Endothelial cell of umbilical vein (primary cell): ENCODE results near the gene FAM53A. TPM values are rescaled to one million over a fixed set of nuclear protein-coding genes. Genes with fewer than 3 reads are reported as not detected.

Experiments used
- BruUV-seq: library from RNA; stranded (reverse); fragments of 400-500 nt; replicated peaks from 2 replicates; lab custom pipeline; 2021; lab: Mats Ljungman, UMichigan
- CTCF ChIA-PET: fragments of 300-600, 350-600 bp; sonication (Branson Sonifier 250); formaldehyde crosslinking; loops from one replicate; lab custom pipeline; 2021; ENCODE audit warnings: antibody characterized with exemption, inconsistent platforms; lab: Charles Lee
- POLR2A ChIA-PET: fragments of 300-600, 350-600 bp; sonication (Branson Sonifier 250); formaldehyde crosslinking; loops from one replicate; lab custom pipeline; 2021; ENCODE audit warnings: antibody characterized with exemption, inconsistent platforms; lab: Charles Lee
- DNase-seq: peaks from one replicate; pipeline ENCODE4 v3.0.0-alpha.2; 2011; ENCODE audit warnings: low read depth, low spot score
- FAIRE-seq: peaks from 2 replicates; lab custom pipeline; 2011; peaks lifted over from hg19 to GRCh38; lab: Jason Lieb, UNC
- H2AFZ ChIP-seq: 2 replicates; pipeline ENCODE4 v1.6.0; 2012; ENCODE audit warnings: low read depth, low read length, control low read depth, inconsistent platforms
- H3K27ac ChIP-seq: 2 replicates; pipeline ENCODE4 v1.5.1; 2011; ENCODE audit warnings: low read depth, mild to moderate bottlenecking, control low read depth, low read length, moderate library complexity; ENCODE audit not compliant: insufficient read depth
- H3K27me3 ChIP-seq, 2 experiments: 2 replicates each; pipeline versions ENCODE4 v1.6.0 to v1.6.1; 2011; ENCODE audit warnings: low read length in 2 of 2, mixed read lengths in 1 of 2; ENCODE audit not compliant: control insufficient read depth in 2 of 2, insufficient read depth in 2 of 2
- H3K36me3 ChIP-seq, 2 experiments: 2 replicates in 1 of 2; 3 replicates in 1 of 2; pipeline ENCODE4 v1.5.1; 2011; ENCODE audit warnings: low read length in 2 of 2, mild to moderate bottlenecking in 1 of 2, moderate library complexity in 1 of 2; ENCODE audit not compliant: control insufficient read depth in 2 of 2, insufficient read depth in 2 of 2; ENCODE audit errors: extremely low read depth in 1 of 2
- H3K4me1 ChIP-seq: 3 replicates; pipeline ENCODE4 v1.5.1; 2011; ENCODE audit warnings: mild to moderate bottlenecking, low read length; ENCODE audit not compliant: control insufficient read depth, insufficient read depth; ENCODE audit errors: extremely low read depth
- H3K4me2 ChIP-seq: 2 replicates; pipeline ENCODE4 v1.6.1; 2011; ENCODE audit warnings: low read length, control low read depth, mixed read lengths; ENCODE audit not compliant: insufficient read depth
- H3K4me3 ChIP-seq, 3 experiments: fragments of 200-600 bp in 1 of 3; sonication (generic), shearing (Covaris generic) in 1 of 3; replicated peaks in 1 of 3; 2 replicates each; pipeline ENCODE4 v1.5.1; 2011 to 2016; ENCODE audit warnings: control low read depth in 3 of 3, low read length in 3 of 3, mild to moderate bottlenecking in 2 of 3, inconsistent platforms in 1 of 3, low read depth in 1 of 3, moderate library complexity in 1 of 3; ENCODE audit not compliant: insufficient read depth in 1 of 3
- H3K79me2 ChIP-seq: 2 replicates; pipeline ENCODE4 v1.6.0; 2012; ENCODE audit warnings: low read length, inconsistent platforms; ENCODE audit not compliant: control insufficient read depth, insufficient read depth
- H3K9ac ChIP-seq: replicated peaks from 2 replicates; pipeline ENCODE3; 2011; ENCODE audit warnings: low read length, control low read depth; ENCODE audit not compliant: insufficient read depth; ENCODE audit errors: extremely low read depth
- H3K9me1 ChIP-seq: replicated peaks from 3 replicates; pipeline ENCODE4 v1.6.0; 2011; ENCODE audit warnings: mild to moderate bottlenecking, low read length; ENCODE audit not compliant: control insufficient read depth, insufficient read depth; ENCODE audit errors: extremely low read depth
- H3K9me3 ChIP-seq: replicated peaks from 2 replicates; pipeline ENCODE4 v1.5.1; 2012; ENCODE audit warnings: low read length, inconsistent platforms; ENCODE audit not compliant: control insufficient read depth, insufficient read depth
- H4K20me1 ChIP-seq: replicated peaks from 2 replicates; pipeline ENCODE3; 2011; ENCODE audit warnings: mild to moderate bottlenecking, low read length; ENCODE audit not compliant: control insufficient read depth, insufficient read depth; ENCODE audit errors: extremely low read depth
- CTCF ChIP-seq, 2 donors: IDR thresholded peaks; 1 replicate in 1 of 2; 2 replicates in 1 of 2; pipeline ENCODE4 v1.5.1; 2011; ENCODE audit warnings: low read length in 2 of 2, mild to moderate bottlenecking in 2 of 2, moderate library complexity in 2 of 2, control low read depth in 1 of 2, inconsistent platforms in 1 of 2, low read depth in 1 of 2; ENCODE audit not compliant: insufficient read depth in 1 of 2; ENCODE audit errors: extremely low read depth in 1 of 2
- EZH2 ChIP-seq: IDR thresholded peaks from 2 replicates; pipeline ENCODE4 v1.6.1; 2012; ENCODE audit warnings: borderline replicate concordance, low read depth, mild to moderate bottlenecking, moderate library complexity, low read length, inconsistent platforms; ENCODE audit not compliant: severe bottlenecking
- FOS ChIP-seq: IDR thresholded peaks from 2 replicates; pipeline ENCODE4 v1.6.1; 2011; ENCODE audit warnings: mild to moderate bottlenecking, low read length, moderate library complexity, borderline replicate concordance; ENCODE audit not compliant: insufficient read depth
- GATA2 ChIP-seq: IDR thresholded peaks from 2 replicates; pipeline ENCODE4 v1.7.0; 2011; ENCODE audit warnings: low read depth, mild to moderate bottlenecking, moderate library complexity, mixed read lengths, low read length; ENCODE audit not compliant: insufficient read length, insufficient read depth
- JUN ChIP-seq: IDR thresholded peaks from 2 replicates; pipeline ENCODE4 v1.6.1; 2011; ENCODE audit warnings: borderline replicate concordance, low read depth; ENCODE audit not compliant: insufficient read length, insufficient read depth
- MAX ChIP-seq: IDR thresholded peaks from 2 replicates; pipeline ENCODE4 v1.6.1; 2011; ENCODE audit not compliant: insufficient read depth, insufficient read length
- MYC ChIP-seq: IDR thresholded peaks from one replicate; pipeline ENCODE4 v1.6.1; 2011; ENCODE audit warnings: mild to moderate bottlenecking, low read depth, low read length
- POLR2A ChIP-seq: IDR thresholded peaks from 2 replicates; pipeline ENCODE4 v1.6.1; 2012; ENCODE audit warnings: low read depth, mild to moderate bottlenecking, control low read depth, low read length
- POLR2AphosphoS5 ChIP-seq: IDR thresholded peaks from 2 replicates; pipeline ENCODE4 v1.6.1; 2012; ENCODE audit warnings: low read depth, mild to moderate bottlenecking, control low read depth, low read length, moderate library complexity; ENCODE audit not compliant: insufficient read depth
- dilution Hi-C: fragments of 300-500 bp; cut with MboI; formaldehyde crosslinking; loops from one replicate; pipeline ENCODE4 v1.15.0; 2019; ENCODE audit warnings: low sequenced_read_pairs; ENCODE audit not compliant: extremely low pct_ligation_motif_present
- intact Hi-C: fragments of 100-400 bp; cut with micrococcal nuclease; formaldehyde crosslinking; loops from one replicate; pipeline ENCODE4 v1.10.0; 2022
- polyA plus RNA-seq, 4 experiments: library from polyadenylated mRNA; depleted of rRNA in 3 of 4; stranded (reverse) in 3 of 4; unstranded in 1 of 4; fragments of >200 nt; gene quantifications; 2 replicates each; pipeline versions ENCODE4 v1.2.1 to v1.2.3, GENCODE V29; 2011 to 2012; ENCODE audit warnings: missing spikeins in 1 of 4
- total RNA-seq: library from RNA; stranded (reverse); gene quantifications from 2 replicates; pipeline ENCODE4 v1.2.3, GENCODE V29; 2021

FAM53A gene
- total and polyA plus RNA-seq, 2 donors (not counting 3 experiments of a cell fraction or from before 2014, with no cell fraction given), result 1.3 to 1.7 TPM

- Histone ChIP-seq H3K4me2 (no peak overlapping the region), H3K79me2 (peaks cover 56% of the 10 kb centered on the region), H3K9me3 (no peaks in the 10 kb centered on the region), H3K9me1 (no peaks in the 10 kb centered on the region), H2AFZ (no peak overlapping the region), H3K4me1 (peaks cover 18% of the 10 kb centered on the region), H3K9ac (no peak overlapping the region), H3K27me3 (no peaks in the 10 kb centered on the region), H4K20me1 (no peaks in the 10 kb centered on the region), H3K36me3 (peaks cover 16 to 30% of the 10 kb centered on the region in 2 experiments), H3K4me3 (no peak overlapping the region), H3K27ac (no peak overlapping the region)
- TF ChIP-seq MYC (no peak), GATA2 (no peak), MAX (no peak), POLR2A (no peak), JUN (no peak), POLR2AphosphoS5 (no peak), FOS (no peak)
- no TSS peak for BruUV-seq
- no peak for DNase-seq
- dilution Hi-C loops (no loop called here), intact Hi-C loops (no loop called here)
- ChIA-PET POLR2A (no interaction called here), CTCF (interaction anchor here (0.5 to 2.4 kb wide), 3 partner anchors 15 to 160 kb away, joined by 3 to 8 read pairs (median 3); no protein-coding TSS in a partner anchor)
- no peak for FAIRE-seq
Measured at GRCh38 chr4:1732911-1733310, 48.8 kb upstream of the FAM53A start.

GRCh38 chr4:1731180-1731579 is 47.1 kb upstream of the FAM53A start:
- dilution Hi-C loops, result no loop called here
- no peaks in the 10 kb centered on the region for H3K9me1 ChIP-seq
- peaks cover 35% of the 10 kb centered on the region for H3K4me1 ChIP-seq
- H3K36me3 ChIP-seq, result peaks cover 10 to 18% of the 10 kb centered on the region in 2 experiments
- no peak overlapping the region for H3K4me3 ChIP-seq
- H4K20me1 ChIP-seq, result no peaks in the 10 kb centered on the region
- TF ChIP-seq FOS (no peak), CTCF (IDR thresholded peaks at IDR 0.05; ENCODE audit: extremely low read depth in 1 of 2, insufficient read depth in 1 of 2, low read depth in 1 of 2, low read length in 2 of 2) (no peak), JUN (no peak), MAX (no peak), POLR2A (no peak), EZH2 (no peak), POLR2AphosphoS5 (no peak), GATA2 (no peak), MYC (no peak)
- no peak for DNase-seq
- intact Hi-C loops, result no loop called here
- POLR2A ChIA-PET, result no interaction called here
- no peak overlapping the region for H2AFZ ChIP-seq
- BruUV-seq, result no TSS peak
- peaks cover 64% of the 10 kb centered on the region for H3K79me2 ChIP-seq
- CTCF ChIA-PET, result interaction anchor here (12.0 kb wide), 1 partner anchor 39 kb away, joined by 347 read pairs; no protein-coding TSS in a partner anchor
- H3K9ac ChIP-seq, result no peak overlapping the region
- no peaks in the 10 kb centered on the region for H3K27me3 ChIP-seq
- H3K9me3 ChIP-seq, result no peaks in the 10 kb centered on the region
- no peak overlapping the region for H3K27ac ChIP-seq
- no peak overlapping the region for H3K4me2 ChIP-seq
- FAIRE-seq, result no peak
